ENCODE data around the gene PHACTR1.

Gene PHACTR1

GRCh38 chr6:13260101-13260598, 543.6 kb downstream of the PHACTR1 start:
- no peak for DNase-seq

- DNase-seq = no peak
Observed at GRCh38 chr6:13260831-13261230, 544.3 kb downstream of the PHACTR1 start.

DNA sequence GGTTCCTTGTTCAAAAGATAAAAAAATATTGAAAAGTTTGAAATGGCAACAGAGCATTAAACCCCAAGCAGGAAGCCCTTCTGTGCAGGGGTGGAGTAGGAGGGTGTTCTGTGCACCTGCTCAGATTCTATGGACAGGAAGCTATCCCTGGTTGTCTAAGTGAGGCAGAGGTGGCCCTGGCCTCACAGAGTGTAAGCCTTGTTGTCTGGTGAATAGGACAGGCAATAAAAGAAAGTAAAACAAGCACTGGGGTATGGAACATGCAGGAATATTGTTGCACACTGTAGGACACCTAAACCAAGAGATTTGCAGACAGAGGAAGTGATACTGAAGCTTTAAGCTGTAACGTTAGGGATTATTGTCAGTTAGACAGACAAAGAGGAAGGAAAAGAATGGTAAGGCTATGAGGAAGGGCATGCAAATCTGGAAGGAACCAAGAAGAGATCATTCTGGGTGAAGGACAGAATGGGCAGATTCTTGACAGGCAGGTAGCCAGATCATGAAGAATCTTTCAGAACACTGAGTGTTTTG, 545.0 kb downstream of the PHACTR1 start:
- DNase-seq = no peak

DNA sequence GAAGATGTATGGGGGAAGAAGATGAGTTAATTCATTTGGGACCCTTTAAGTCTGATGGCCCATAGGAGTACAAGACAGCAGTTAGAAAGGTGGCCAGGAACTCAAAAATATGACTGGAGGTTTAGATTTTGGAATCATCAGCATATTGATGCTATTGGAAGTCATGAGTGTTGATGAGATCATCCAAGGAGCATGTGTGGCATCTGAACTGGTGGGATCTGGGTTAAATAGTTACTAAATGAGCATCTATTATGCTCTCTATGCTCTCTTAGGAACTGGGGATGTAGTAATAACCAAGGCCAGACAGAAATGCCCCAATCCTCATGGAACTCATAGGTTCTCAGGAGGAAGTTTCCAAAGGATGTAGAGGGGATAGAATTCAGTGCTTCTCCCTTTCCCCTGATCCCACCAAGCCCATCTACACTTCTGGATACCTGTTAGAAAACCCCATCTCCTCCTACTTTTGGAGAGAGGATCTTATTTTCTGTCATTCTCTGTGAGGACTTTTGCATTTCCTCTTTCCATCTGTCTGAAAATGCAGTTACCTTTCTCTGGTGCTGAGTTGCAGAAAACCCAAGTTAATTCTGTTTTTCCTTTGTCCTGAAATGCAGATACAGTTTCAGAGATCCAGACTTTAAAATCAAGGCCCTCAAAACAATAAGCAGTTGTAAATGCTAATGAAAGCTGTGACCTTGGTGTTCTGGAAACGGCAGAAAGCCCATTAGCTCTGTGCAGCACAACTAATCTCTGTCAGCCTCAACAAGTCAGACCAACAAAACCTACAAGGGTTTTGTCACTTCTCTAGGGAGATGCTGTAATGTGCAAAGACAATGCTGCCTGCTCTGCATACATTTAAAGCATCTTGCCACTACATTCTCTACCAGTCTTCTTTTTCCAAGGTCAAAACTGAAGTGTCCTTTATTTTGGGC, 546.0 kb downstream of the PHACTR1 start:
- no peak for DNase-seq

GRCh38 chr6:13263669-13264068, 547.1 kb downstream of the PHACTR1 start:
- DNase-seq = no peak

DNA sequence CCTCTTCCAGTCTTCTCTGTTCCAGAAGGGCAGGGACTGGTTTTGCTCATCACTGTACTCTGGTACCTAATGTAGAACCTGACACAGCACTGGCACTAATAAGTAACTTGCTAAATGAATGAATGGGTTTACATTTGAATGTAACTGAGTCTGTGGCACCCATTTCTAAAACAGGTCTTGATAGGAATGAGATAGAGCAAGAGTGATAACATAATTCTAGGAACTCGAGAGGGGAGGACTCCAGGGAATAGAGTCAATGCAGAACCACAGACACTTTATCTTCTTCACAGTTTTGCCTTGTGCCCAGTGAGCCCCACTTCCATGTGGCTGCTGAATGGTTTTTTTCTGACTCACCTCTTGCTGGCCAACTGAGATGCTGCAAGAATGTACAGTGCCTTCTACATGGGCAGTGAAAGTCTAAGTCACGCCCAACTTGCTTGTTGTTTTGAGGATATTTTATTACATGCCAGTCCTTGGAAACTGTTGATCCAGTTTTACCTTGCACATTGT, 550.6 kb downstream of the PHACTR1 start:
- no peak for DNase-seq

GRCh38 chr6:13268913-13269518, 552.4 kb downstream of the PHACTR1 start:
- DNase-seq = no peak

DNA sequence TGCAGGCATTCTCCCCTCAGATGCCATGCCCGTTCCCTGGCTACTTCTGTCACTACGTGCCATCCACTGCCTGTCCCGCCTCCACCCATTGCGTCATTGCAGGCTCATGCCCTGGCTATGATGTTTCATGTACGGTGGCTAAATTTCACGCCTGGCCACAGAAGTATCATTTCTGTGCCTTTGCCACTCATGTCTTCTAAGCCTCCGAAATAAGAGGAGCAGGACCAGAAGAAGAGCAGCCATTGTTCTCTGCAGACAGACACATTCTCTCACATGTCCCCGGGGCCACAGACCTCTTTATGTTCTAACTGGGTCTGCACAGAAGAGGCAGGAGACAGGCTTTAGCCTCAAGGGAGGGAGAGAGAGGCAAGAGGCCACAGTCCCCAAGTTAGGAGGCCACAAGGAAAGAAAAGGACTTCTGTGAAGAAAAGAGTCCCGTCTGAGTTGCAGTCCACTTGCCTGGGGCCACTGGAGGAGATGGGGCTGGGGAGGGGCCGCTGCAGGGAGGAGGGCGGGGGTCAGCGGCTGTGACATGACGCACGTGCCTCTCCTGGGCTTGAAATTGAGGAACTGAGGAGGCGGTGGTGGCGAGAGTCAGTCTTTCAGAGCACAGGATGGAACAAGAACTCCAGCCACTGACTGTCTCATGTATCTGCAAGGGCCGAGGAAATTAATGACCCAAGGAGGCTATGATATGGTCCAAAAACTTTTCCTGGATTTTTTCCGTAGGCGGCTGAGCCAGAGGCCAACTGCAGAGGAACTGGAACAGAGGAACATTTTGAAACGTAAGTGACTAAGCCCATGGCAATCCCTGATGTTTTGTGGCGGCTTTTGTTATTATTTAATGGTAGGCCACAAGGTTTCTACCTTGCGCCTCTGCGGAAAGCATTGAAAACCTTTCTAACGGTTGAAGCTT, 555.8 kb downstream of the PHACTR1 start:
- DNase-seq = peak in 6 of 58 donors; percentile 14 to 55 (median 26)

DNA sequence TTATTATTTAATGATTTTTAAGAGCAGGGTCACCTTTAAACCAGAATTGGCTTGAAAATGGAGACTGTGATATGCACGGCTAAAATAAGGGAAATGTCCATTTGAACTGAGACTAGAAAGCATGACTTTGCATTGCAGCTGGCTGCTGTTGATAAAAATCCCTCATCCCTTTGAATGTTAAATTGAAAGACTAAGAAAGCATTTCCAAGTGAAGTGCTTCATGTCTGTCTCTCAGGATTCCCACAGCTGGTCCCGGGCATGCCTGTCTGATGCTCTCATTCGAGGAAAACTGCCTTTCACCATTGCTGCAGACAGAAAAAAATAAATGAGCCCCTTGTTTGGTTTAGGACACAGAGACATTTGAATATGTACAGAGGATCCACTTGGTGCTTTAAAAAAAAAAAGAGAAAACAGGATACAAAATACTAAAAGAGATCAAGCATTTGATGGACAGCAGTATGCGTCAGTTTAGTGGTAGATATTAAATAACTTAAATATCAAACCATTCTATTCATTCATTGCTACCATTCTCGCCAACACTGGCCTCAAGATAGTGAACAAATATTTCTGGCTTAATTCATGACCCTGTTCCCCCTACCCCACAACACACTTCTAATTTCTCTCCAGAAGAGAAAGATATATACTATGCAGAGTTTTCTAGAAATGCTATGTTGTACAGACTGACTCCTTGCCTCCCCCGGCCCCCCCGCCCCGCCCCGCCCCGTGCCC, 556.8 kb downstream of the PHACTR1 start:
- DNase-seq = peak in 13 of 58 donors; percentile 7 to 62 (median 13)

DNA sequence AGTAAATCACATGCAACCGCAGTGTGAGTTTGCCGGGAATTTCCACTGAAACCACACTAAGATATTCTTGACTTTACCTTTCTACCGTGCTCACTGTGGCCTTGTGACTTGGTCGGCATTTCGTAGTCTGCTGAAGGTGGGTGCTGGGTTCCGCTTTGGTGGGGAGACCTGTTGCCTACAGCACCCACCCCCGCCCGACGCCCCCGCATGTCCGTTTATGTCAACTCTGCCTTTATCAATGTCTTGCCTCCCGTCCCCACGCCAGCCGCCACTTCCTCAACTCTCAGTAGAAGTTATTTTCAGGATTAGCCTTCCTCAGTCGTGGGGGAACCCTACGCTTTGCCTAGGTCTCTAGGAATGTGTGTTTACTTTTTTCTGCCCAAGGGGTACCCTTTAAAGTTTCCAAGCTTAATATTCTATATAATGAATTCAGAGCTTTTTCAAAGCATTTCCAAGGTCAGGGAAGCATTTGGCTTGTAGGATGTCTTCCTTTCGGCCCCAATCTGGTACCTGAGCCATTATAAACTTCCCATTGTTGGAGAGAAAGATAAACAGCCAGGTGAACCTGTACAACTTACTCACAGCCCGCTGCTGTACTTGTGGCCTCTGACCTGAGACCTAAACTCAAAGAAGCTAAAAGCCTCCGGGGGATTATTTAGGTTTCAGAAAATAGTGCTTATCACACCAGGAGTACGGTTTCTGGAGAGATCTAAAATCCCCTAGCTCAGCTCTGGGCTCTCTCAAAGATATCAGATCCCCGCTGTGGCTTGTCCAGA, 557.6 kb downstream of the PHACTR1 start:
- peak in 11 of 58 donors; percentile 4 to 25 (median 11) for DNase-seq

GRCh38 chr6:13274707-13275434, 558.3 kb downstream of the PHACTR1 start:
- DNase-seq = no peak

DNA sequence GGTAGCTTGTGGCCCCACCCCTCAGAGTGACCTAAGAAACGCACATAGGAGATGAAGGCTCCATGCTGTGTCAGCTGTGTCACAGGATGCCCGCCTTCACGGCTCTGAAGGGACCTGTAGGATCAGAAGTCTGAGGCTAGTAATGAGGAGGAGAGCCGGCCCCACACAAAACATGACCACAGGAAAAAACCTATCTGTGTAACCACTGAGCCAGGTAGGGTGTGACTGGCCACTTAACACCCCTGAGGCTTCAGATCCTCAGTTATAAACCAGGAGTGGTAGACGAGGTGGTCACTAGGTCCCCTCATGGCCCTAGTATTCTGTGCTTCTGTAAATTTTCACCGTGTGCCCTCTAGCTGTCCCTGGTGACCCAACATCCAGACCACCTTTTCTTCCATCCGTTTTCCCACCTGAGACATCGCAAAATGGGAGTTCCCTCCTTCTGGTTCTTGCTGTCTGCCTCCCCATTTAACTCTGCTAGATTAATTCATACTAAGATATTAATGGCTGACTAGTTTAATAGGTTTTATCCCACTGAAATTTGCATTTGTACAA, 558.9 kb downstream of the PHACTR1 start:
- no peak for DNase-seq

GRCh38 chr6:13277231-13277630, 560.7 kb downstream of the PHACTR1 start:
- DNase-seq = no peak

DNA sequence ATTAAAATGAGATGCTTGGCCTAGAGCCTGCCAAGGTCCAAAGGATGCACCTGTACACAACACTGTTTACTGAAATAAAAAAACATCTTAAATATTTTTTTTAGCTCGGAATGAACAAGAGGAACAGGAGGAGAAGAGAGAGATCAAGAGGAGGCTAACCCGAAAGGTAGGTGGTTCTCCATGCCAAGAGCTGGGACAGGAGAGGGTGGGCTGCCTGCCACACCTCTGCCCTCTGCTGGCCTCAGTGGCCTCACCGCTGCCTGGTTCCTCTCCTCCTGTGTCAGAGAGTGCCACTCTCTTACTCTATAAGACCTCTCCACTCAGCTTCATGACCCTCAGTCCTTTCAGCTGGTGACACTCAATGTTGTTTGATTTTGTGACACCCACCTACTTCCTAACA, 561.6 kb downstream of the PHACTR1 start:
- no peak for DNase-seq

- no peak for DNase-seq
Observed at GRCh38 chr6:13278991-13279390, 562.4 kb downstream of the PHACTR1 start.

- DNase-seq = no peak
Observed at GRCh38 chr6:13280254-13280653, 563.7 kb downstream of the PHACTR1 start.

DNA sequence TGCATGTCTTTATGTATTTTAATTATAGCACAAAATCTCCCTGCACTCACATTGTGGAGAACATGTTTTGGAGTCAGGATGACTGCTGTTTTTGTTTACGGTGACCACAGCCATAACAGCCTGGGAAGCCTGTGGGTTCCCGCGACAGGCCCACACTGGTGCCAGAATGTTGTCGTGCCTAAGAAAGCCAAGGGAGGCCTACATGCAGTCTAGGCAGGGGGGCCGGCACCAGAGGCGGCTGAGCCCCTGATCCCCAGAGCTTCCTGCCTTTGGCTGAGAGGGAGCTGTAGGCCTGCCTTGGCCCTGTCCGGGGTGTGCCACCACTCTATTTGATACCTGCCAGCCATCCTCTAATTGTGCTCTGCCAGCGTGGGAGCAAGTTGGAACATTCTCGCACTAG, 565.1 kb downstream of the PHACTR1 start:
- DNase-seq = no peak

- no peak for DNase-seq
Observed at GRCh38 chr6:13282393-13283069, 566.0 kb downstream of the PHACTR1 start.

Measured in anterior cingulate cortex (tissue), 58 donors.